Measurements from ENCODE around the gene TOB2. TPM values are rescaled to one million over a fixed set of nuclear protein-coding genes. Genes with fewer than 3 reads are reported as not detected.
"Not testable (repeated sequence)": the region's sequence is repeated elsewhere in the genome, so short reads cannot be mapped to it uniquely, and the experiment has no call there.

The TOB2 gene
- total and polyA plus RNA-seq, 11 donors: 29.0 to 74.5 (median 44.9) TPM

DNA sequence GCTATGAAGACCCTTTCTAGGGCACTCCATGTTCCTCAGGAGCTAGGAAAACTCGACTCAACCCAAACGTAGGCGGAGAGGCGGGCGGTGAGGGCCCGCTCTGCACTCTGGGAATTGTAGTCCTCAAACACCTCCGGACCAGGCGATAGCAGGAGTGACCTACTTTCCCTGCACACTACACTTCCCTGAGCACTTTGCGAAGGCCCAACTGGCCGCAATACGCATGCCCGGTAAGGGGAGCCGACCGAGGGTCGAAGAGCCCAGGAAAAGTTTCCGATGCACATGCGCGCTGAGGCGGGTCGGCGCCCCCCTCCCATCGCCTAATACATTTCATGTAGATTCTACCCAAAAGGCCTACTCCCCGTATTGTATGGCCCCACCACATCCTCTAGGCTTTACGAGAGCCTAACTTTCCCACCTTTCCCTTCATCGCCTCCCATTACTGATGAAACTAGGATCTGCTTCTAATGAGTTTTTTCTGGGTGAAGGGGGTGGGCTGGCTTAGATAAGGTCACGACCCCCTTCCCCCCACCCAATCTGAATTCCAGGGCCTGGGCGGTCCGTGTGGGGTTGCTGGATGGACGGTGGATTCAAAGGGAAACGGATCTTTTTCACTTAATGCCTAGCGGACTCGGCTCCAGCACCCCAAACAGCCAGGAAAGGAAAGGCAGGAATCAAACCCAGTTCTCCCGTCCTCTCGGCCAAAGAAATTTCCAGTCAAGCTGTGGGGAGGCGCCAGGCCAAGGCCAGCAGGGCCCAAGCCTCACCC is 2.1 kb downstream of the TOB2 start:
- Histone ChIP-seq H3K27ac (peak overlapping the region; percentile 94 to 100 (median 99)), H3K27me3 (no peaks in the 10 kb centered on the region), H3K9me3 (no peaks in the 10 kb centered on the region), H3K4me1 (peaks cover 9 to 56% (median 46%) of the 10 kb centered on the region in 12 donors), H3K36me3 (peaks cover 0 to 42% (median 26%) of the 10 kb centered on the region in 9 donors), H3K4me3 (peak overlapping the region; percentile 76 to 98 (median 94))
- WGBS, 4 donors: 0 to 1% (median 0%) methylated on average over 26 to 35 of the region's 35 CpGs
- intact Hi-C loops (cut with DNase I): no loop called here
- TF ChIP-seq CTCF (IDR thresholded peaks at IDR 0.05) (no peak), POLR2A (IDR thresholded peaks at IDR 0.05) (peak in 1 of 2 donors; percentile 53)
- peak; percentile 53 to 68 (median 64) for ATAC-seq
- DNase-seq: peak; percentile 92 to 95 (median 93)

GRCh38 chr22:41442240-41442792 is 4.3 kb downstream of the TOB2 start:
- ATAC-seq: no peak
- Histone ChIP-seq H3K9me3 (no peaks in the 10 kb centered on the region), H3K4me3 (peak overlapping the region in 1 of 12 donors; percentile 15), H3K36me3 (peaks cover 0 to 57% (median 33%) of the 10 kb centered on the region in 9 donors), H3K27me3 (no peaks in the 10 kb centered on the region), H3K27ac (peak overlapping the region in 5 of 12 donors; percentile 13 to 100 (median 100)), H3K4me1 (peaks cover 6 to 65% (median 49%) of the 10 kb centered on the region in 12 donors)
- DNase-seq: no peak
- TF ChIP-seq POLR2A (IDR thresholded peaks at IDR 0.05): no peak
- no peak for TF ChIP-seq CTCF (IDR thresholded peaks at IDR 0.05)
- WGBS, 4 donors: 49 to 71% (median 62%) methylated on average over 2 of the region's 2 CpGs
- intact Hi-C loops (cut with DNase I): loop anchor here in 1 of 10 donors (2.0 kb wide), 1 partner anchor 24 kb away; no protein-coding TSS in a partner anchor

- H3K4me3 ChIP-seq; H3K9me3 ChIP-seq; DNase-seq; ATAC-seq; H3K27me3 ChIP-seq; intact Hi-C loops (cut with DNase I): not testable (repeated sequence)
- WGBS, 4 donors: 60 to 73% (median 63%) methylated on average over 5 of the region's 5 CpGs
- Histone ChIP-seq H3K27ac (peak overlapping the region in 4 of 12 donors; percentile 33 to 100 (median 62)), H3K36me3 (peaks cover 5 to 75% (median 51%) of the 10 kb centered on the region in 9 donors), H3K4me1 (peaks cover 13 to 83% (median 59%) of the 10 kb centered on the region in 12 donors)
These were observed 6.1 kb downstream of the TOB2 start for GRCh38 chr22:41440511-41440910.

GRCh38 chr22:41437198-41437597 is 9.4 kb downstream of the TOB2 start:
- H3K27ac ChIP-seq: peak overlapping the region in 3 of 12 donors; percentile 50 to 67 (median 67)
- no peaks in the 10 kb centered on the region for H3K27me3 ChIP-seq
- ATAC-seq (no peak), DNase-seq (no peak)
- WGBS, 4 donors: 73 to 90% (median 87%) methylated on average over 7 of the region's 7 CpGs
- no peak for TF ChIP-seq POLR2A (IDR thresholded peaks at IDR 0.05)
- no peak for TF ChIP-seq CTCF (IDR thresholded peaks at IDR 0.05)
- no peaks in the 10 kb centered on the region for H3K9me3 ChIP-seq
- H3K4me3 ChIP-seq: no peak overlapping the region
- intact Hi-C loops (cut with DNase I): no loop called here
- peaks cover 11 to 93% (median 60%) of the 10 kb centered on the region in 12 donors for H3K4me1 ChIP-seq
- H3K36me3 ChIP-seq: peaks cover 5 to 97% (median 69%) of the 10 kb centered on the region in 9 donors
